Muscle of leg (tissue), 11 donors: Measurements from ENCODE around the gene FSTL4. TPM values are rescaled to one million over a fixed set of nuclear protein-coding genes. Genes with fewer than 3 reads are reported as not detected.
A peak's percentile ranks its signal among the peaks of the same experiment; 100 is the strongest.

ENCODE experiments used
- DNase-seq: peaks from one replicate; pipeline ENCODE4 v3.0.0; 2013
- H3K27ac ChIP-seq: one replicate; pipeline ENCODE4 v1.5.1; 2013; ENCODE audit warnings: mild to moderate bottlenecking, low read length, control low read depth
- H3K27me3 ChIP-seq: one replicate; pipeline ENCODE4 v1.6.1; 2013; ENCODE audit warnings: low read length; ENCODE audit not compliant: control insufficient read depth, insufficient read depth
- H3K36me3 ChIP-seq: one replicate; pipeline ENCODE4 v1.6.1; 2013; ENCODE audit warnings: low read length; ENCODE audit not compliant: control insufficient read depth, insufficient read depth
- H3K4me1 ChIP-seq: one replicate; pipeline ENCODE4 v1.6.1; 2013; ENCODE audit warnings: low read length; ENCODE audit not compliant: control insufficient read depth, insufficient read depth
- H3K4me3 ChIP-seq: one replicate; pipeline ENCODE4 v1.5.1; 2013; ENCODE audit warnings: low read length, control low read depth
- H3K9me3 ChIP-seq: replicated peaks from 2 replicates; pipeline ENCODE4 v1.6.1; 2013; ENCODE audit warnings: low read depth, low read length; ENCODE audit not compliant: control insufficient read depth
- WGBS: methylation state at CpG from one replicate; pipeline ENCODE4 v1.1.5; 2013; ENCODE audit warnings: missing lambda C conversion rate; ENCODE audit not compliant: insufficient coverage; 5-methylcytosine and 5-hydroxymethylcytosine counted together
- polyA plus RNA-seq, 8 donors: library from polyadenylated mRNA; unstranded; fragments of 120-200 nt; gene quantifications; one replicate each; pipeline versions ENCODE4 v1.2.1 to v1.2.3, GENCODE V29; 2013; ENCODE audit warnings: inconsistent platforms in 1 of 8, low replicate concordance in 1 of 8; ENCODE audit not compliant: insufficient read length in 8 of 8, insufficient read depth in 1 of 8
- total RNA-seq: library from RNA; stranded (reverse); fragments of 120-200 nt; gene quantifications from one replicate; pipeline ENCODE4 v1.2.4, GENCODE V29; 2013

FSTL4 gene
- total and polyA plus RNA-seq, 9 donors, result 0.68 to 1.8 (median 1.3) TPM

- Histone ChIP-seq H3K27ac (no peak overlapping the region), H3K4me1 (peaks cover 8% of the 10 kb centered on the region), H3K27me3 (no peaks in the 10 kb centered on the region), H3K4me3 (no peak overlapping the region), H3K36me3 (no peaks in the 10 kb centered on the region), H3K9me3 (no peaks in the 10 kb centered on the region)
- 83% methylated on average over 9 of the region's 12 CpGs for WGBS
- no peak for DNase-seq
These were observed 209.6 kb downstream of the FSTL4 start for GRCh38 chr5:133402775-133403174.

DNA sequence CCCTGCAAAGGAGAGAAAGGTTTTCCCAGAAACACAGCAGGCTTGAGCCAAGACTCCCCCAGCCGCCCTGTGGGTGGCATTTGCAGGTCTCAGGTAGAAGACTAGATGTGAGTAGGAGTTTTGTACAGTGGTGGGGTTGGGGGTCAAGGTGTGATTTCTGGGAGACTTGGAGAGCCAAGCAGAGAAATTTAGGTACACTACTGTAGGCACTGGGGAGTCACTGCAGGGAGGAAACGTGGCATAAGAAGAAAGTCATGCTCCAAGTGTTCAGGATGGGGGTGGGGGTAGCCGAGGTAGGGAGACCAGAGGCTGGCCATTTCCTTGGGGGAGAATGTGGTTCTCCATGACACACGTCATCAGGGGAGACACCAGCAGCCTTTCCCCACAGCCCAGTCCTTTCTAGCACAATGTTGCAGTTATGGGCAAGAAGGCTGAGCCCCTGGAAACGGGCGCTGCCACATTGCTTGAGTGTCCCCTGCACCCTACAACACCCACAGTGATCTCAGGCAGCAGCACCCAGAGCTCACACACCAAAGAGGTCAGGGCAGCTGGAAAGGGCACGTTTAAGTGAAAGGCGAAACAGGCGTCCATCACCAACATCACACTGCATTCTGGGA is 210.5 kb downstream of the FSTL4 start:
- Histone ChIP-seq H3K4me3 (no peak overlapping the region), H3K27me3 (no peaks in the 10 kb centered on the region), H3K36me3 (no peaks in the 10 kb centered on the region), H3K9me3 (no peaks in the 10 kb centered on the region), H3K27ac (no peak overlapping the region), H3K4me1 (peaks cover 13% of the 10 kb centered on the region)
- DNase-seq, result no peak
- WGBS, result 85% methylated on average over 2 of the region's 9 CpGs

GRCh38 chr5:133400831-133401351 is 211.4 kb downstream of the FSTL4 start:
- Histone ChIP-seq H3K27ac (no peak overlapping the region), H3K4me1 (peaks cover 20% of the 10 kb centered on the region), H3K27me3 (no peaks in the 10 kb centered on the region), H3K4me3 (no peak overlapping the region), H3K9me3 (no peaks in the 10 kb centered on the region), H3K36me3 (no peaks in the 10 kb centered on the region)
- 40% methylated on average over 10 of the region's 10 CpGs for WGBS
- DNase-seq, result no peak

DNA sequence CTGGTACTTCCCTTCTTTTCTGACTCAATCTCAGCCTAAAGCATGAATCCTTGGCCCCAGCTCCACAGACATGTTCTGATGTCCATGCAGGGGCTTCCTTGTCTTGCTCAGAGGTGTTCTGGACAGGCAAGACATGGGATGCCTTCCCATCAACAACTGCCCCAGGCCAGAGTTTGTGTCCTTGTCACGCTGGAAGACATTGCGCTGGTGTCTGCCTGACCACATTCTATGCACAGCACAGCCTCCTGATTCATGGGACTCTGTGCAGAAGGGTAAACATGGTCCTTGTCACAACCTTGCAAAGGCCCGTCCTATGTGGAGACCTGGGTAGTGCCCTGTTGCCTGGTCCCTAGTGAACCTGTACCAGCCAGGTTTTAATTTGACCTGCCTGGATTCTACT is 212.2 kb downstream of the FSTL4 start:
- Histone ChIP-seq H3K4me1 (peaks cover 20% of the 10 kb centered on the region), H3K4me3 (no peak overlapping the region), H3K9me3 (no peaks in the 10 kb centered on the region), H3K36me3 (no peaks in the 10 kb centered on the region), H3K27me3 (no peaks in the 10 kb centered on the region), H3K27ac (no peak overlapping the region)
- 100% methylated on average over 3 of the region's 3 CpGs for WGBS
- no peak for DNase-seq

- Histone ChIP-seq H3K4me3 (no peak overlapping the region), H3K27ac (no peak overlapping the region), H3K4me1 (peaks cover 20% of the 10 kb centered on the region), H3K27me3 (no peaks in the 10 kb centered on the region), H3K36me3 (no peaks in the 10 kb centered on the region), H3K9me3 (no peaks in the 10 kb centered on the region)
- 73% methylated on average over 7 of the region's 10 CpGs for WGBS
- DNase-seq, result no peak
These were observed 213.0 kb downstream of the FSTL4 start for GRCh38 chr5:133399247-133399891.

GRCh38 chr5:133398646-133399101 is 213.7 kb downstream of the FSTL4 start:
- no peaks in the 10 kb centered on the region for H3K27me3 ChIP-seq
- no peak overlapping the region for H3K4me3 ChIP-seq
- peaks cover 20% of the 10 kb centered on the region for H3K4me1 ChIP-seq
- H3K27ac ChIP-seq, result no peak overlapping the region
- DNase-seq, result no peak
- 94% methylated on average over 2 of the region's 6 CpGs for WGBS
- no peaks in the 10 kb centered on the region for H3K9me3 ChIP-seq
- H3K36me3 ChIP-seq, result no peaks in the 10 kb centered on the region

- no peak overlapping the region for H3K4me3 ChIP-seq
- H3K27ac ChIP-seq, result no peak overlapping the region
- H3K36me3 ChIP-seq, result no peaks in the 10 kb centered on the region
- WGBS, result 81% methylated on average over 3 of the region's 9 CpGs
- peaks cover 20% of the 10 kb centered on the region for H3K4me1 ChIP-seq
- H3K9me3 ChIP-seq, result no peaks in the 10 kb centered on the region
- no peaks in the 10 kb centered on the region for H3K27me3 ChIP-seq
- DNase-seq, result no peak
These were observed 214.2 kb downstream of the FSTL4 start for GRCh38 chr5:133397990-133398645.

- no CpG with 5 or more reads among the region's 2 CpGs for WGBS
- peak overlapping the region; percentile 23 for H3K27ac ChIP-seq
- no peaks in the 10 kb centered on the region for H3K36me3 ChIP-seq
These were observed 215.0 kb downstream of the FSTL4 start for GRCh38 chr5:133397348-133397747.

GRCh38 chr5:133396814-133397213 is 215.5 kb downstream of the FSTL4 start:
- WGBS, result no CpG with 5 or more reads among the region's 7 CpGs
- Histone ChIP-seq H3K27me3 (no peaks in the 10 kb centered on the region), H3K4me3 (no peak overlapping the region), H3K9me3 (no peaks in the 10 kb centered on the region), H3K36me3 (no peaks in the 10 kb centered on the region), H3K27ac (peak overlapping the region; percentile 23), H3K4me1 (peaks cover 20% of the 10 kb centered on the region)
- DNase-seq, result peak; percentile 80

More at GRCh38 chr5:133397348-133397747, 215.0 kb downstream of the FSTL4 start:
- no peak overlapping the region for H3K4me3 ChIP-seq
- no peaks in the 10 kb centered on the region for H3K27me3 ChIP-seq
- H3K4me1 ChIP-seq, result peaks cover 20% of the 10 kb centered on the region
- no peaks in the 10 kb centered on the region for H3K9me3 ChIP-seq
- peak; percentile 32 for DNase-seq

GRCh38 chr5:133396187-133396741 is 216.1 kb downstream of the FSTL4 start:
- Histone ChIP-seq H3K36me3 (no peaks in the 10 kb centered on the region), H3K27me3 (no peaks in the 10 kb centered on the region), H3K27ac (peak overlapping the region; percentile 23), H3K4me3 (no peak overlapping the region), H3K9me3 (no peaks in the 10 kb centered on the region), H3K4me1 (peaks cover 20% of the 10 kb centered on the region)
- peak; percentile 84 for DNase-seq
- 5% methylated on average over 2 of the region's 6 CpGs for WGBS
